CD4-positive, alpha-beta T cell treated with Interleukin-4 for 4 hours (primary cell): ENCODE data around the gene HDAC11.
A peak's percentile ranks its signal among the peaks of the same experiment; 100 is the strongest.
"Not testable (repeated sequence)": the region's sequence is repeated elsewhere in the genome, so short reads cannot be mapped to it uniquely, and the experiment has no call there.

Experiments used
- DNase-seq: peaks from one replicate; pipeline ENCODE4 v3.0.0-alpha.2; 2020

Gene HDAC11

DNA sequence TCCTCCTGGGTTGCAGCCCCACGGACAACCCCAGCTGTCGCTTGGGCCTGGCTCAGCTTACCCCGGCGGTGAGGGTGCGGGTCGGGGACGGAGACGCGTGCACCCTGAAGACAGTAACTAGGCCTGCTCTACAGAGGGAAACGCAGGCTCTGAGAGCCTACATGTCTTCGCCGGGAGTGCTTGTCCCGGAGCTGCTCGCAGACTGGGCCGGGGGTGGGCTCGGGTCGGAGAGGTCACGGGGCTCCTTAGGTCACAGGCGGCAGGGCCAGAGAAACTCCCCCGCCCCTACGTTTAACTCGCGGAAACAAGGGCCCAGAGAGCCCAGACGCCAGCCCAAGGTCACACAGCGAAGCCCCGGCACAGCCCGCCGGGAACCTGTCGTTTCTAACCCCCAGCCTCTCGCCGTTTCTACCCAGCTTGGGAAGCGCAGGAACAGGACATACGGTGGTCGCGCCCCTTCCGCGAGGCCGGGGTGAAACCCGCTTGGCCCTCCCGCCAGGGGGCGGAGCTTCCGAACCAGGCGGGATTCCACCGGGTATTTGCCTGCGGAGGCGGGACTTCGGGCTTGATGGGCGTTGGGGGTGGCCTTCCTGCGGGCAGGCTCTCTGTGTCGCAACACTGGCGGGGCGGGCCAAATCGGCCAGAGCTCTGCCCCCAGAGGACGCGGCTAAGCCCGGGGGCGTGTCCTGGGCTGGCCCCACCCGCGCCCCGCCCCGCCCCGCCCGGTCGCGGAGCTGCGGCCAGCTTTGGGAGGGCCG lies at the start of gene HDAC11:
HDAC11 (plus strand) TSS at position 725 of the 758 bp plus-strand sequence. CDS start 42 bp downstream, outside the sequence.
- DNase-seq, result peak; percentile 96

DNA sequence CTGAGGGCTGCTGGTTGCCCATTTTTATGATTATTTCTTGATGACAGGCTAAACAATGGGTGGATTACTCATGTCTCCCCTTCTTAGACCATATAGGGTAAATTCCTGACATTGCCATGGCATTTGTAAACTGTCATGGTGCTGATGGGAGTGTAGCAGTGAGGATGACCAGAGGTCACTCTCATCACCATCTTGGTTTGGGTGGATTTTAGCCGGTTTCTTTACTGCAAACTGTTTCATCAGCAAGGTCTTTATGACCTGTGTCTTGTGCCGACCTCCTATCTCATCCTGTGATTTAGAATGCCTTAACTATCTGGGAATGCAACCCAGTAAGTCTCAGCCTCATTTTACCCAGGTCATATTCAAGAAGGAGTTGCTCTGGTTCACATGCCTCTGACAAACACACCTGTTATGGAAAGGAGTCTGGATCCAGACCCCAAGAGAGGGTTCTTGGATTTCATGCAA lies 49.7 kb upstream of the HDAC11 start:
- not testable (repeated sequence) for DNase-seq

DNA sequence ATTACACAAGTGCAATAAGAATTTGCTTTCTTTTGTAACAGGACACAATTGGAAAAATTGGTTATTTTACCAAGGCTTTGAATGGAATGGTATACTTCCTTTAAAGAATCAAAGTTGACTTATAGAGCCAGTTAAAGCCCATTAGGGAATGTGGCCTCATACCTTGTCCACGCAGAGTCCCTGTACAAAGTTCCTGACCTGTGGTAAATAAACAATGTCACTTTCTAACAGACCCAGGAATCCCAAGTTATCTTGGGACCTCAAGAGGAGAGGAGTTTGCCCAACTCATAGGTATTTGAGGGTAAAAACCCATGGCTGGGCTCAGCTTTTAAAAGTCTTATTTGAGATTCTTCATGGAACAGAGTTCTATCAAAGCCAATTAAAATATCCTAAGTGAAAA lies 48.0 kb upstream of the HDAC11 start:
- no peak for DNase-seq

DNA sequence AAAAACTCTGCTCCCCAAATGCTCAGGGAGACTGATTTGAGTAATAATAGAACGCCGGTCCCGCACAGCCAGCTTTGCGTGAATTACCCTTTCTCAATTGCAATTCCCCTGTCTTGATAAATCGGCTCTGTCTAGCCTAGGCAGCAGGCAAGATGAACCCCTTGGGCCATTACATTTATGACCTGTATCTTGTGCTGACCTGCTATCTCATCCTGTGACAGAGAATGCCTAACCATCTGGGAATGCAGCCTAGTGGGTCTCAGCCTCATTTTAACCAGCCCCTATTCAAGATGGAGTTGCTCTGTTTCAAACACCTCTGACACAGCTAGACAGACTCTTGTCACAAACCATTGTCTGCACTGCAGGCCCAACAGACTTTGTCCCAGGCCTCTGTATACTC lies 46.2 kb upstream of the HDAC11 start:
- DNase-seq, result no peak

GRCh38 chr3:13436213-13436612 lies 43.9 kb upstream of the HDAC11 start:
- not testable (repeated sequence) for DNase-seq

DNA sequence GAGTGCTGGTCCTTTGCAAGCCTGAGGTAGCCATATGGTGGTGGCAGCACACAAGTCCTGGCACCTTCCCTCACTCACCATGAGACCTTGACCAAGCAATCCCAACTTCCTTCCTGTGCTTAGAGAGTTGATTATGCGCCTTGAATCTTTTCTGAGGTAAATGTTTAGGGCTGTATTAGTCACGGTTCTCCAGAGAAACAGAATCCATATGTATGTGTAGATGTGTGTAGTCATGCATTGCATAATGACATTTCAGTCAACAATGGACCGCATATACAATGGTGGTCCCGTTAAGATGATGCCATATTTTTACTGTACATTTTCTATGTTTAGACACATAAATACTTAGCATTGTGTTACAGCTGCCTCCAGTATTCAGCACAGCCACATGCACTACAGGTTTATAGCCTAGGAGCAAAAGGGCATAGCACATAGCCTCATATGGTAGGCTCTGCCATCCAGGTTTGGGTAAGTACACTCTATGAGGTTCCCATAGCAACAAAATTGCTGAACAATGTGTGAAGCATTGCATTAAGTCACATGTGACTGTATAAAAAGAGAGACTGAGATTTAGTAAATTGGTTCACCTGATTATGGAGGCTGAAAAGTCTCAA lies 39.8 kb upstream of the HDAC11 start:
- DNase-seq, result no peak

GRCh38 chr3:13442882-13443281 lies 37.2 kb upstream of the HDAC11 start:
- DNase-seq, result not testable (repeated sequence)

DNA sequence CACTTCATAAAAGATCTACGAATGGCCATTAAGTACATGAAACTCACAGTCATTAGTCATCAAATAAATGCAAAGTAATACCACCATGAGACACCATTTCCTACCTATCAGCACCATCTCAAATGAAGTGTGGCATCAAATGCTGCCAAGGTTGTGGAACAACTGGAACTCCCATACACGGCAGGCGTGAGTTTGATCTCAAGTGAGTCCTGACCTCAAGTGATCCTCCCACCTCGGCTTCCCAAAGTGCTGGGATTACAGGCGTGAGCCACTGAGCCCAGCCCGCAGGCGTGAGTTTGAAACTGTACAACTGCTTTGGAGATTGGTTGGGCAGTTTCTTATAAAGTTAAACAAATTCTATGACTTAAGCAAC lies 28.8 kb upstream of the HDAC11 start:
- DNase-seq, result peak; percentile 50

- DNase-seq, result peak; percentile 70
These were observed 27.4 kb upstream of the HDAC11 start for GRCh38 chr3:13452490-13453335.

GRCh38 chr3:13455644-13456043 lies 24.5 kb upstream of the HDAC11 start:
- no peak for DNase-seq

- no peak for DNase-seq
These were observed 22.5 kb upstream of the HDAC11 start for GRCh38 chr3:13457593-13457992.

DNA sequence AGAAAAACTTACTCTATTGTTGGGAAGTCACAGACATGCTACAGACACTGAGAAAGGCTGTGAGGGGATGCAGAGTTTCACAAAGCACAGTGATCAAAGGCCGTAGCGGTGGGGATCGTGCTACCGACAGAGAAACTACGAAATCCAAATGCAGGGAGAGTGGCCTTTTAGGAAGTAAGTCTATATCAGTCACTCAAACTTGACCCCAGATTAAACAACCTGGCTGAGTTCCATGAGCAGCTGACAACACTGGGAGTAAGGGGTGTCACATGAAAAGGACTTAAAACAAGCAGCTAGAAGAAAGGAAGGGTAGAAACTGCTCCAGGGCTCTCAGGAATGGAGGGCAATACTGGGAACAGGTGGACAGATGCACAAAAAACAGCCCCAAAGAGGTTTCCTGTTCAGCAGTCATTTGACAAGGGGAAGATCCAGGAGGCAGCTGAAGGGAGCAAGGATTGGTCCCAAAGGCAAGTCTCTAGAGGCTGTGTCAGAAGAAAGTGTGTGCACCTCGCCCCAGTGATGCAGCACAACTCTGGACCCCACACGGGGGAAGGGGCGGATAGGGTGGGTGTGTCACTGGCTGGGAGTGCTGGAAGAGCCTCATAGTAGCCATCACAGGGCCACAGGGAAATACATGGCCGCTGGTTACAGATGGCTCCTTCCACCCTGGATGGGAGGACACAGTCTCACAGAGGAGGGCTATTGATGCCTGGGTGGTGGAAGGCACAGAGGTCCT lies 20.3 kb upstream of the HDAC11 start:
- DNase-seq, result no peak

DNA sequence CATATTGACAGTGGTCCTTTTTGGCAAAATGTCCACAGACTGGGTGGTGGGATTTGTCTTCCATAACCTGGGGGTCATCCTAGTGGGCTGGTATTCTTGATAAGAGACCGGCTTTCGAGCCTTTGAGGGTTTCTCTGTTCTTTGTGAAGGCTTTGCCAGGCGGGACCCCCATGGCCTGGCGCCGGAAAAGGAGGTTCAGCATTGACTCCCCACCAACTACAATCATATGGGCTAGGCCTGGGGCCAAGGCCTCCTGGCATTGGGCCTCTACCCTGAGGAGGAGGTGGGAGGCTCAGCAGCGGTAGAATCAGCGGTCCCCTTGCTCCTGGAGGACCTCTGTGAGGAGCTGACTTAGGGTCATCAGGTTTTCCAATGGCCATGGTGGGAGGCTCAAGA lies 19.8 kb upstream of the HDAC11 start:
- no peak for DNase-seq

- DNase-seq, result peak; percentile 65
These were observed 18.7 kb upstream of the HDAC11 start for GRCh38 chr3:13461169-13462124.

- no peak for DNase-seq
These were observed 17.9 kb upstream of the HDAC11 start for GRCh38 chr3:13462125-13462629.

- DNase-seq, result no peak
These were observed 17.3 kb upstream of the HDAC11 start for GRCh38 chr3:13462822-13463221.

GRCh38 chr3:13463618-13464400 lies 16.3 kb upstream of the HDAC11 start:
- DNase-seq, result no peak

- DNase-seq, result no peak
These were observed 14.8 kb upstream of the HDAC11 start for GRCh38 chr3:13465236-13465873.

- no peak for DNase-seq
These were observed 13.3 kb upstream of the HDAC11 start for GRCh38 chr3:13466781-13467180.
